ENCODE results near the gene BICC1.
"Not testable (repeated sequence)": the region's sequence is repeated elsewhere in the genome, so short reads cannot be mapped to it uniquely, and the experiment has no call there.

The BICC1 gene

DNA sequence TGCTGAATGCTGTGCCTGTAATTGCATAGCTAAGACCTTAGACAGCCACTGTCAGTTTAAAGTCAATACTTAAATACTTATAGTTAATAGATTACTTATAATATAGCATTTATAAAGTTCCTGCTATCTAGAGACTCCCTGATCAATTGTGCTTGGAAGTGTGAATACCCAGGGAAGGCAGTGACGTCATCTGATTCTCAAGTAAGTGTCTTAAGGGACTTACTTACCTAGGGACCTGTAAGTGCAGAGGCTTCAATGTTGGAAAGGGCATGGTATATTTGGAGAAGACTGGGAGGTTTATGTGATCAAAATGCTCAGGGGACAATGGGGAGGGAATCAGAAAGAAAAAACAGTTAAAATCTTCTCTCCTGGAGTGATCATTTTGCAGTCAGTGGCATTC is 55.0 kb downstream of the BICC1 start:
- DNase-seq, result no peak

DNA sequence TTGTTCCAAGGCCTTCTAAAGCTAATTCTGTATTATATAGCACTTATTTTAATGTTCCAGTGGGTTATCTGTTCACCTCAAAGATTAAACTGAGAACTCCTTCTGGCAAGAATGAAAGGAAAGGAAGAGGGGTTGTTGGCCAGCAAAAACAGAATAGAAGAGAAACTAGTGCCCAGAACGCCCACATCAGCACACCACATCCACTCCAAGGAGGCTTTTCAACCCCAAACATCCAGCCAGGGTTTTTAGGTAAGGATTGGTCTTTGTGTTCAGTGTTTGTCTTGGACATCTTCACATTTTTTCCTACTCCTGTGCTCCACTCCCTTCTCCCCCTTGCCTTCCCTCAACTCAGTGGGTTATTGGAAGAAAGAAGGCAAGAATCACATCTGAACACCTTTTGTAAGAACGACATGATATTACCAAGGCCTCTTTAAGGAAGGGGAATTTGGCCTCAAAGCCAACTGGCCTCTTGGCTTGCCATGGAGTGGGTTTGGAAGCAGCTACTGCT is 55.8 kb downstream of the BICC1 start:
- no peak for DNase-seq

DNA sequence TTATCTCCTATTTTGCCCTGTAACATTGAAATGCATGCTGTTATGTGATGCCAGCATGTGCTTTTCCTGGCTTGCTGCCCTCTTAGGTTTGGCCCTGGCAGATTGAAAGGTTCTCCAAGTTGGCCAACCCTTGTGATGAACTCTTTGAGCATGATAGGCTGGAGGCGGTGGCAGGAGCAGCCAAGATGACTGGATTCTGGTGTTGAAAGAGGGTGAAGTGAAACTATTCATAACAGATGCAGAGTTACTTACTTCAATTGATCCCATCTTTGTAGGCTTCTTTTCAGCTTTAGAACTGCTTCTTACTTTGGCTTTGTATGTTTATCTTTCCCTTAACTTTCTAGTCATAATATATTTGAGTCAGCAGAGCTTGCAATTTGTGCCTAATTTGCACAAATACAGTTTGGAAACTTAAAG is 57.6 kb downstream of the BICC1 start:
- no peak for DNase-seq

DNA sequence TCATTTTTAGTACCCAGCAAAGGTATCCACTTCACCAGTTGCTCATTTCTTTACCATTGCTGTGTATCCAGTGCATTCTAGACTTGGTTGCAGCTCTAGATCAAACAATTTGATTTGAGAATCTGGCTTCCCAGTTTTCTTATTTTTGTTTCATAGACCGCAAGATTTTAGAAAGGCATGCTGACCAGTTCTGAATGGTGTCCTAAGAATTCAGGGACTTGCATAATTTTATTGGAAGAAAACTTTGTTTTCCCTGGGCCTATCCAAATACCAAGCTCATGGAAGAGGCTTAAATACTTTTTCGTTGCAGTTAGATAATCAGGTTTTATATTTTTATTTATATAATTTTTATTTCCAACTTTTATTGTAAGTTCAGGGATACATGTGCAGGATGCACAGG is 58.3 kb downstream of the BICC1 start:
- no peak for DNase-seq

DNA sequence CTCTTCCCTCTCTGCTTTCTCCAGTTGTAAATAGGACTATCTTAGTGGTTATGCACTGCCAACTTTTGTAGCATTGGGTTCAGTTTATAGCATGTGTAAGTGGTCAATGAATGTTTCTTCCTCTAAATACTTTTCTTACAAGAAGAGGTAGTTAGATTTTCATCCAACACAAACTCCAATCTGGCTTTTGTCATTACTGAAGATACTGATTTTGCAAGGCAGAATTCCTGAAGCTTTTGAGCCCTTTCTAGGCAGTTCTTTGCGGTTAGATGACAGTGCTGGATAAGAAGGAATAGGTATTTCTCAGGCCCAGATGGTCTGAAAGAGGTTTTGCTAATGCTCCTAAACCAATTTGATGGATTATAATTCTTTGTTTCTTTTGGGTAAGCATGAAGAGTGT is 60.5 kb downstream of the BICC1 start:
- DNase-seq, result no peak

GRCh38 chr10:58574058-58574457 is 61.4 kb downstream of the BICC1 start:
- DNase-seq, result no peak

DNA sequence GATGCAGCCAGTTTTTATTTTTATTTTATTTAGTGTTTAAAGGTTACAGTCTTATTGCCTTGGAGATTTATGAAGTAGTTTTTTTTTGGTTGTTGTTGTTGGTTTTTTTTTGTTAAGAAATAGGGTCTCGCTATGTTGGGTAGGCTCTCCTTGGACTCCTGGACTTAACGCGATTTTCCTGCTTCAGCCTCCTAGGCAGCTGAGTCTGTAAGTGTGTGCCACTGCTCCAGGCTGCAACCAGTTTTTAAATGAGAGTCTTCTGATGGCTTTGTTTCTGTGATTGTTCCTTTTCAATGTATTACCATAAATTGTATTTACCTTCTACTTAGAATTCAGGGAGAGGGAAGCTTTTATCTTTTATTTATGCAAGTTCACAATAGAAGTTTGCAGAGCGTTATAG is 62.8 kb downstream of the BICC1 start:
- no peak for DNase-seq

GRCh38 chr10:58576751-58577436 is 64.2 kb downstream of the BICC1 start:
- DNase-seq, result no peak

DNA sequence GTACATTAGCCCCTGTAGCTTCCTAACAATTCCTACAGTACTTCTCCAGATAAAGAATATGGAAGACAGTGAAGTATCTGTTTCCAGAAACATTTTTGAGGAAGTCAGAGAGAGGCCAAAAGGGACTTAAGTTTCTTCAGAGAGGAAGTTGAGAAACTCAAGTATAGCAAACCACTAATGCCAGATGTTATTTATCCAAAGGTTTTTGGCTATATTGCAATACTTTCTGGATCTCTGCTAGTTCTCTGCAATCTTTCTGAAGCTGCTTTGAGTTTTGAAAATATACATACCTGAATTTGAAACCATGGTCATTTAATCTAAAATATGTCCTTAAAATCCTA is 64.7 kb downstream of the BICC1 start:
- no peak for DNase-seq

- no peak for DNase-seq
Observed at GRCh38 chr10:58578366-58578765, 65.7 kb downstream of the BICC1 start.

DNA sequence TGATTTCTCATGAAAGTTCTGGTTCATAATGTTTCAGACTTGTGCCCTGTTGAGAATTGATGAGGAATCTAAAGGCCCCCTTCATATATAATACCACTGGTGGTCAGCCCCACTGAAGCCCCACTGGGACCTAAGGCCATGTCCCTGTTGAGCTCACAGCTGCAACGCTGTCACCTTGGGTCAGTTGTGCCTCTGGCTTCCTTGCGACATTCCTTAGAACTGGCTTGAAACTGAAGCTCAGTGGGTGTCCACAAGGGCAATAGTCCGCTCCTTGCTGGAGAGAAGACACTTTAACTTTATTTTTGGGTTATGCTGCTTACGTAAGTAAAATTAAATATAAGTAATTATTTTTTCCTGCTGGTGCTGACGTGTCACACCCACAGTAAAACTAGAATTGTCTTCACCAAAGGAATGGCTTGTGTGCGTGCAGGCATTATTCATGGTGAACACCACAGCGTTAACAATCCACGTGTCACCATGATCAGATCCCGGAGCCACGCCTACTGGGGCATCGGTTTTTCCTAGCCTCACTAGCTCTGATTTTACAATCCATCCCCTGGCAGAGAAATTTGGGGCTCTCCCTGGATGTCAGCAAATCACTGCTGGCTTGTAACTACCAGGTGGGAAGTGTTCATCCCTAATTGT is 66.5 kb downstream of the BICC1 start:
- no peak for DNase-seq

DNA sequence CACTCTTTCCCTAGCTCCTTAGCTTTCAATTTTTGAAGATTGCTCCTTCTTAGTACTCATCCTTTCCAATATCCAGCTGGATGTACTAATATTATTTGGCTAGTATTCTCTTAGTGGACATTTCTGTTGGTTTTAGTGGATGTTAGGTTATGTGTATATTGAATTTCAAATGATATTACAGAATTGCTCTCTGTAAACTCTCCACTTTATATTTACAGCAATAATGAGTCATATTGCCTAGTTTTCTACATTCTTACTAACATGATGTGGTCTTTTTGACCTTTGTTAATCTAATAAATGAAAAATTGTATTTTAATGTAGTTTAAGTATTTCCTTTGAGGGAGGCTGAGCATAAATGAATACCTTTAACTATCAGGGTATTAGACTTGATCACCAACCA is 69.4 kb downstream of the BICC1 start:
- DNase-seq, result no peak

- no peak for DNase-seq
Observed at GRCh38 chr10:58585435-58585834, 72.8 kb downstream of the BICC1 start.

DNA sequence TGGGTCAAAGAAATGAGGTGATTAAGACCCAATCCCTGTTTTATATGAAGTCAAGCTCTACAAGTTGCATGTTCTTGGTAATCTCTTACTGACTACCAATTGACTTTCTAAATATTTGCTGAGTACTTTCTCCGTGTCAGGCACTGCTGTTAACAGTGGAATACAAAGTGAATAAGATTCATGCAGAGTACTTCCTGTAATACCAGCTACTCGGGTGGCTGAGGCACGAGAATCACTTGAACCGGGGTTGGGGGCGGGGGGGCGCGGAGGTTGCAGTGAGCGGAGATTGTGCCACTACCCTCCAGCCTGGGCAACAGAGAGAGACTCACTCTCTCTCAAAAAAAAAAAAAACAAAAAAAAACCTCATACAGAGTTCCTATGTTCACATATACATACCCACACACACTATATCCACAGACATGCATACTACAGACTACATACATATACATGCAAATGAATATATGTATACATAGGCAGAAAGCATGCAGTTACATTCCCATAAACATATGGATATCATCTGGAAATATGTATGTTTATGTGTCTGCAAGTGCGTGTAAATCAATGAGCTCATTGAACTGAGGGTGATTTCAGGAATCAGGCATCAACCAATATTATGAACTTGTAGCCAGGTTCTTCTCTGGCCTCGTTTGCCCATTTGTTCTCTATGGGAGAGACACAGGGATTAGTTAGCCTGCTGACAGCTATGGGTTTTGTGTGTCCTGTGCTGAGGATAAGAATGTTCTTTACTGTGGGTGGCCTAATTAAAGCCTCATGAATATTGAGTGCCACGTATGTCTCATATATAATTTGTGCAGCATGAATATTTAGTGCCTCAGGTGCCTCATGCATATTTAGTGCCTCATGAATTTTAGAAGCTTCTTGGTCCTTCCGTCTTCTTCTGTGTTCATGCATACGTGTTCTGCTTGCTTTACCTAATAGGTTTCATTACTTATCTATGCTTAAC is 73.9 kb downstream of the BICC1 start:
- no peak for DNase-seq

GRCh38 chr10:58587676-58588075 is 75.0 kb downstream of the BICC1 start:
- DNase-seq, result no peak

DNA sequence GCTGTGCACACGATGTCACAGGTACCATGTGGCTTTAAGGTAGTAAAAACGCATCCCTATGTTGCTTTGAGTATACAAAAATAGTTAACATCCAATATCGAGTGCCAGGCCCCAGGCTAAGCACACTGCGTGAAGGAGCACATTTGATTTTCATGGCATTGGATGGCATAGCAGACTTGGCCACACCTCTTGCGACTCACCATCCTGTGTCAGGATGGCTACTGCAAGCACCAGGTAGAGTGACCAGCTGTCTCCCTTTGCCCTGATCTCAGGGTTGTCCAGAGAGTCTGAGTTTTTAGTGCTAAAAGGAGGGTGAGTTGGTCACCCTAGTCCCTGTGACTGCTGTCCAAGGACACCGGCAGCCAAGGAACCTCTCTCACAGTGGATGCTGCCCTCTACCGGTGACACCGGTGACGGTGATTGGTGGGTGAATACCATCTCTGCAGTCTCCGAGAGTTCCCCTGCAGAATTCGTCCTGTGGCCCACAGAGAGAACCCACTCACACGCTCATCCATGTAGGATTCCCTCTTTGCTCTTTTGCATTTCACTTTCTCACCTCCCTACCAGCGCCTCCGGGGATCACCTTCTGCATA is 76.1 kb downstream of the BICC1 start:
- DNase-seq, result no peak

- no peak for DNase-seq
Observed at GRCh38 chr10:58590152-58590840, 77.6 kb downstream of the BICC1 start.

GRCh38 chr10:58590924-58591323 is 78.3 kb downstream of the BICC1 start:
- no peak for DNase-seq

- DNase-seq, result no peak
Observed at GRCh38 chr10:58593008-58593407, 80.3 kb downstream of the BICC1 start.

DNA sequence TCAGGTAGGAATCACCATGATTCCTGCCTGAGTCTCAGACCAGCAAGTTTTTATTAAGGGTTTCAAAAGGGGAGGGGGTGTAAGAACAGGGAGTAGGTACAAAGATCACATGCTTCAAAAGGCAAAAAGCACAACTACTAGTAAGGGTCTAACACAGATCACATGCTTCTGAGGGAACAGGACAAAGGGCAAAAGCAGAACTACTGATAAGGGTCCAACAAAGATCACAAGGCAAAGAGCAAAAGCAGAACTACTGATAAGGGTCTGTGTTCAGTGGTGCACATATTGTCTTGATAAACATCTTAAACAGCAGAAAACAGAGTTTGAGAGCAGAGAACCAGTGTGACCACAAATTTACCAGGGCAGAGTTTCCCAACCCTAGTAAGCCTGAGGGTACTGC is 84.5 kb downstream of the BICC1 start:
- not testable (repeated sequence) for DNase-seq

- no peak for DNase-seq
Observed at GRCh38 chr10:58599927-58600553, 87.4 kb downstream of the BICC1 start.

GRCh38 chr10:58608351-58608750 is 95.7 kb downstream of the BICC1 start:
- no peak for DNase-seq
